Measurements from ENCODE around the gene PTPRN2.
A peak's percentile ranks its signal among the peaks of the same experiment; 100 is the strongest.
"Not testable (repeated sequence)": the region's sequence is repeated elsewhere in the genome, so short reads cannot be mapped to it uniquely, and the experiment has no call there.

PTPRN2 gene

DNA sequence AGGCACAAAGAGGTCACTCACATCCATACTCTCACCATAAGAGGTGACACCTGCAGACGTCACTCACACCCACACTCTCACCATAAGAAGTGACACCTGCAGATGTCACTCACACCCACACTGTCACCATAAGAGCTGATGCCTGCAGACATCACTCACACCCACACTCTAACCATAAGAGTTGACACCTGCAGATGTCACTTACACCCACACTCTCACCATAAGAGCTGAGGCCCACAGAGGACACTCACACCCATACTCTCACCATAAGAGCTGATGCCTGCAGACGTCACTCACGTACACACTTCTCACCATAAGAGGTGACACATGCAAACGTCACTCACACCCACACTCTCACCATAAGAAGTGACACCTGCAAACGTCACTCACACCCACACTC lies 255.1 kb downstream of the PTPRN2 start:
- H2BK12ac ChIP-seq (ENCODE audit: low read length); H3K36me3 ChIP-seq (replicated peaks in 1 of 2; ENCODE audit: control insufficient read depth in 2 of 2, insufficient read depth in 2 of 2, low read length in 2 of 2); H3K4me3 ChIP-seq (ENCODE audit: low read length in 2 of 2); H3K9me3 ChIP-seq (replicated peaks in 1 of 2; ENCODE audit: control insufficient read depth in 2 of 2, insufficient read depth in 1 of 2, low read depth in 1 of 2, low read length in 2 of 2); H3K23ac ChIP-seq (ENCODE audit: low read depth, low read length, poor library complexity); H4K8ac ChIP-seq (ENCODE audit: low read depth, low read length); H3K9ac ChIP-seq (ENCODE audit: low read depth, low read length, poor library complexity); H2AK5ac ChIP-seq (ENCODE audit: low read depth, low read length); H3K79me1 ChIP-seq (ENCODE audit: low read depth, low read length); H3K4me1 ChIP-seq (ENCODE audit: control insufficient read depth in 2 of 2, insufficient read depth in 1 of 2, low read depth in 1 of 2, low read length in 2 of 2); DNase-seq (ENCODE audit: low spot score); H2BK15ac ChIP-seq (ENCODE audit: low read length); H2BK120ac ChIP-seq (ENCODE audit: low read depth, low read length); H3K4me2 ChIP-seq (ENCODE audit: insufficient read depth, low read length, poor library complexity, severe bottlenecking); H3K4ac ChIP-seq (ENCODE audit: low read length); H4K91ac ChIP-seq (ENCODE audit: low read depth, low read length, poor library complexity); H3K14ac ChIP-seq (ENCODE audit: low read length); H3K27me3 ChIP-seq (ENCODE audit: control insufficient read depth in 3 of 3, insufficient read depth in 3 of 3, low read depth in 1 of 3, low read length in 3 of 3); H3K18ac ChIP-seq (ENCODE audit: low read length); H2BK5ac ChIP-seq (ENCODE audit: low read length); H2AFZ ChIP-seq (ENCODE audit: low read length); H3K27ac ChIP-seq (replicated peaks; ENCODE audit: low read length): not testable (repeated sequence)
- WGBS, 2 donors (ENCODE audit: extremely low coverage in 2 of 2, insufficient read length in 2 of 2, insufficient replicate concordance in 1 of 2): no CpG with 5 or more reads among the region's 5 CpGs

DNA sequence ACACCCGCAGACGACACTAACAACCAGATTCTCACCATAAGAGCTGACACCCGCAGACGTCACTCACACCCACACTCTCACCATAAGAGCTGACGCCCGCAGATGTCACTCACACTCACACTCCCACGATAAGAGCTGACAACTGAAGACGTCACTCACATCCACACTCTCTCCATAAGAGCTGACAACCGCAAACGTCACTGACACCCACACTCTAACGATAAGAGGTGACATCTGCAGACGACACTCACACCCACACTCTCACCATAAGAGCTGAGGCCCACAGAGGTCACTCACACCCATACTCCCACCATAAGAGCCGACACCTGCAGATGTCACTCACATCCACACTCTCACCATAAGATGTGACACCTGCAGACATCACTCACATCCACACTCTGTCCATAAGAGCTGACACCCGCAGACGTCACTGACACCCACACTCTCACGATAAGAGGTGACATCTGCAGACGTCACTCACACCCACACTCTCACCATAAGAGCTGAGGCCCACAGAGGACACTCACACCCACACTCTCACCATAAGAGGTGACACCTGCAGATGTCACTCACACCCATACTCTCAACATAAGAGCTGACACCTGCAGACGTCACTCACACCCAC lies 255.7 kb downstream of the PTPRN2 start:
- H3K27me3 ChIP-seq (ENCODE audit: control insufficient read depth in 3 of 3, insufficient read depth in 3 of 3, low read depth in 1 of 3, low read length in 3 of 3); H2BK12ac ChIP-seq (ENCODE audit: low read length); H2BK15ac ChIP-seq (ENCODE audit: low read length); H3K27ac ChIP-seq (replicated peaks; ENCODE audit: low read length); H4K8ac ChIP-seq (ENCODE audit: low read depth, low read length); H3K14ac ChIP-seq (ENCODE audit: low read length); H3K9me3 ChIP-seq (replicated peaks in 1 of 2; ENCODE audit: control insufficient read depth in 2 of 2, insufficient read depth in 1 of 2, low read depth in 1 of 2, low read length in 2 of 2); H3K9ac ChIP-seq (ENCODE audit: low read depth, low read length, poor library complexity); H2BK5ac ChIP-seq (ENCODE audit: low read length); H2AFZ ChIP-seq (ENCODE audit: low read length); H3K4me1 ChIP-seq (ENCODE audit: control insufficient read depth in 2 of 2, insufficient read depth in 1 of 2, low read depth in 1 of 2, low read length in 2 of 2); H3K23ac ChIP-seq (ENCODE audit: low read depth, low read length, poor library complexity); H3K18ac ChIP-seq (ENCODE audit: low read length); H3K79me1 ChIP-seq (ENCODE audit: low read depth, low read length); H3K4ac ChIP-seq (ENCODE audit: low read length); H2BK120ac ChIP-seq (ENCODE audit: low read depth, low read length); H4K91ac ChIP-seq (ENCODE audit: low read depth, low read length, poor library complexity); H2AK5ac ChIP-seq (ENCODE audit: low read depth, low read length); H3K4me2 ChIP-seq (ENCODE audit: insufficient read depth, low read length, poor library complexity, severe bottlenecking); H3K36me3 ChIP-seq (replicated peaks in 1 of 2; ENCODE audit: control insufficient read depth in 2 of 2, insufficient read depth in 2 of 2, low read length in 2 of 2); DNase-seq (ENCODE audit: low spot score): not testable (repeated sequence)
- WGBS, 2 donors (ENCODE audit: extremely low coverage in 2 of 2, insufficient read length in 2 of 2, insufficient replicate concordance in 1 of 2): no CpG with 5 or more reads among the region's 18 CpGs
- H3K4me3 ChIP-seq (ENCODE audit: low read length in 2 of 2): peak overlapping the region in 1 of 2 donors; percentile 32

DNA sequence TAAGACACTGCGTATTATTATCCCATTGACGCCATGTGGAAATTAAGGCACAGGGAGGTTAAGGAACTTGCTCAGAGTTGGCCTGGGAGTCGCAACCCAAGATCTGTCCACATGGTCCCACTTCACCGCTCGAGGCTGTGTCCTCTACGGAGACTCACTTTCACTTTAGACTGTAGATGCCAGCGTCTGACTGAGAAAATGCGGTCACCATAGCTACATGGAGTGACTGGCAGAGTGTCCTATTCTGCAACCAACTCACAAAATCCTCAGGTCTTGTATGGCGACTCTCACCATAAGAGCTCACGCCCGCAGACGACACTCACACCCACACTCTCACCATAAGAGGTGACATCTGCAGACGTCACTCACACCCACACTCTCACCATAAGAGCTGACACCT lies 257.9 kb downstream of the PTPRN2 start:
- Histone ChIP-seq H3K36me3 (replicated peaks in 1 of 2; ENCODE audit: control insufficient read depth in 2 of 2, insufficient read depth in 2 of 2, low read length in 2 of 2) (peaks cover 0 to 6% of the 10 kb centered on the region in 2 donors), H4K91ac (ENCODE audit: low read depth, low read length, poor library complexity) (peak overlapping the region; percentile 49), H2BK120ac (ENCODE audit: low read depth, low read length) (no peak overlapping the region), H3K4me1 (ENCODE audit: control insufficient read depth in 2 of 2, insufficient read depth in 1 of 2, low read depth in 1 of 2, low read length in 2 of 2) (peaks cover 8 to 15% of the 10 kb centered on the region in 2 donors), H2BK5ac (ENCODE audit: low read length) (no peak overlapping the region), H3K27ac (replicated peaks; ENCODE audit: low read length) (no peak overlapping the region), H3K27me3 (ENCODE audit: control insufficient read depth in 3 of 3, insufficient read depth in 3 of 3, low read depth in 1 of 3, low read length in 3 of 3) (no peaks in the 10 kb centered on the region), H3K4ac (ENCODE audit: low read length) (no peak overlapping the region), H2AFZ (ENCODE audit: low read length) (no peak overlapping the region), H3K4me2 (ENCODE audit: insufficient read depth, low read length, poor library complexity, severe bottlenecking) (no peak overlapping the region), H3K18ac (ENCODE audit: low read length) (no peak overlapping the region), H3K79me1 (ENCODE audit: low read depth, low read length) (no peaks in the 10 kb centered on the region), H2BK15ac (ENCODE audit: low read length) (no peak overlapping the region), H2BK12ac (ENCODE audit: low read length) (no peak overlapping the region), H3K9me3 (replicated peaks in 1 of 2; ENCODE audit: control insufficient read depth in 2 of 2, insufficient read depth in 1 of 2, low read depth in 1 of 2, low read length in 2 of 2) (peaks cover 0 to 8% of the 10 kb centered on the region in 2 donors), H3K14ac (ENCODE audit: low read length) (no peak overlapping the region), H4K8ac (ENCODE audit: low read depth, low read length) (no peak overlapping the region), H3K4me3 (ENCODE audit: low read length in 2 of 2) (no peak overlapping the region), H2AK5ac (ENCODE audit: low read depth, low read length) (no peak overlapping the region), H3K23ac (ENCODE audit: low read depth, low read length, poor library complexity) (no peak overlapping the region), H3K9ac (ENCODE audit: low read depth, low read length, poor library complexity) (no peak overlapping the region)
- no peak for DNase-seq (ENCODE audit: low spot score)
- no CpG with 5 or more reads among the region's 13 CpGs for WGBS, 2 donors (ENCODE audit: extremely low coverage in 2 of 2, insufficient read length in 2 of 2, insufficient replicate concordance in 1 of 2)

DNA sequence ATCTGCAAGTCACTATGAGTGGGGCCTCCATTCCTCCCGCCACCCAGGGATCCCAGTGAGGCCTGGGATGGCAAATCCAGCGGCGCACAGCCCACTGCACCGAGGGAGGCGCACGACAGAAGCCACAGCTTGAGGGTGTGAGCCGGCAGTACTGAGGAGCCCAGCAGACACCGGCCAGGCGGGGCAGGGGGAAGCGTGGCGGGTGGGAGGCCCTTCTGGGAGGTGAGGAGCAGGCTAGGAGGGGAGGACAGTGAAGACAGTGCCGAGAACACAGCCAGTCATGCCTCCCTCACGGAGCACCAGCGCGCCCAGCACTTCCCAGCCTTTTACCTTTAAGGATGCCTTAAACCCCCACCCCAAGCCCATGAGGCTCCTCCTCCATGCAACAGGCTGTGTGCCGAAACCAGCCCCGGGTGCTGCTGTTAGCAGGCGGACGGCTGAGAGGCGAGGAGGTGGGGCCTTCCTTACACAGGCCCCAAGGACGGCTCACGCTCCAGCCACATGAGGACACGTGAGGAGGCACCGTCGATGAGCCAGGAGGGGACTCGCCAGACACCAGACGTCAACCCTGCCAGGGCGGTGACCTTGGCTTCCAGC lies 258.5 kb downstream of the PTPRN2 start:
- no peak overlapping the region for H3K14ac ChIP-seq (ENCODE audit: low read length)
- peak overlapping the region; percentile 49 for H4K91ac ChIP-seq (ENCODE audit: low read depth, low read length, poor library complexity)
- H3K27me3 ChIP-seq (ENCODE audit: control insufficient read depth in 3 of 3, insufficient read depth in 3 of 3, low read depth in 1 of 3, low read length in 3 of 3): no peaks in the 10 kb centered on the region
- no peak overlapping the region for H2AFZ ChIP-seq (ENCODE audit: low read length)
- DNase-seq (ENCODE audit: low spot score): no peak
- peak overlapping the region; percentile 22 for H2AK5ac ChIP-seq (ENCODE audit: low read depth, low read length)
- no peak overlapping the region for H3K27ac ChIP-seq (replicated peaks; ENCODE audit: low read length)
- no peak overlapping the region for H2BK15ac ChIP-seq (ENCODE audit: low read length)
- H3K9ac ChIP-seq (ENCODE audit: low read depth, low read length, poor library complexity): no peak overlapping the region
- no CpG with 5 or more reads among the region's 28 CpGs for WGBS, 2 donors (ENCODE audit: extremely low coverage in 2 of 2, insufficient read length in 2 of 2, insufficient replicate concordance in 1 of 2)
- H3K79me1 ChIP-seq (ENCODE audit: low read depth, low read length): no peaks in the 10 kb centered on the region
- H3K23ac ChIP-seq (ENCODE audit: low read depth, low read length, poor library complexity): peak overlapping the region; percentile 34
- no peak overlapping the region for H2BK120ac ChIP-seq (ENCODE audit: low read depth, low read length)
- no peak overlapping the region for H3K4ac ChIP-seq (ENCODE audit: low read length)
- no peak overlapping the region for H3K4me2 ChIP-seq (ENCODE audit: insufficient read depth, low read length, poor library complexity, severe bottlenecking)
- H2BK12ac ChIP-seq (ENCODE audit: low read length): no peak overlapping the region
- H3K4me1 ChIP-seq (ENCODE audit: control insufficient read depth in 2 of 2, insufficient read depth in 1 of 2, low read depth in 1 of 2, low read length in 2 of 2): peaks cover 8 to 15% of the 10 kb centered on the region in 2 donors
- no peak overlapping the region for H2BK5ac ChIP-seq (ENCODE audit: low read length)
- H3K18ac ChIP-seq (ENCODE audit: low read length): peak overlapping the region; percentile 69
- H4K8ac ChIP-seq (ENCODE audit: low read depth, low read length): no peak overlapping the region
- peaks cover 0 to 6% of the 10 kb centered on the region in 2 donors for H3K36me3 ChIP-seq (replicated peaks in 1 of 2; ENCODE audit: control insufficient read depth in 2 of 2, insufficient read depth in 2 of 2, low read length in 2 of 2)
- no peak overlapping the region for H3K4me3 ChIP-seq (ENCODE audit: low read length in 2 of 2)
- peaks cover 0 to 8% of the 10 kb centered on the region in 2 donors for H3K9me3 ChIP-seq (replicated peaks in 1 of 2; ENCODE audit: control insufficient read depth in 2 of 2, insufficient read depth in 1 of 2, low read depth in 1 of 2, low read length in 2 of 2)
